ENCODE data around the gene SNTN. TPM values are rescaled to one million over a fixed set of nuclear protein-coding genes. Genes with fewer than 3 reads are reported as not detected.

SNTN gene
- not detected in 2 replicates for total RNA-seq

DNA sequence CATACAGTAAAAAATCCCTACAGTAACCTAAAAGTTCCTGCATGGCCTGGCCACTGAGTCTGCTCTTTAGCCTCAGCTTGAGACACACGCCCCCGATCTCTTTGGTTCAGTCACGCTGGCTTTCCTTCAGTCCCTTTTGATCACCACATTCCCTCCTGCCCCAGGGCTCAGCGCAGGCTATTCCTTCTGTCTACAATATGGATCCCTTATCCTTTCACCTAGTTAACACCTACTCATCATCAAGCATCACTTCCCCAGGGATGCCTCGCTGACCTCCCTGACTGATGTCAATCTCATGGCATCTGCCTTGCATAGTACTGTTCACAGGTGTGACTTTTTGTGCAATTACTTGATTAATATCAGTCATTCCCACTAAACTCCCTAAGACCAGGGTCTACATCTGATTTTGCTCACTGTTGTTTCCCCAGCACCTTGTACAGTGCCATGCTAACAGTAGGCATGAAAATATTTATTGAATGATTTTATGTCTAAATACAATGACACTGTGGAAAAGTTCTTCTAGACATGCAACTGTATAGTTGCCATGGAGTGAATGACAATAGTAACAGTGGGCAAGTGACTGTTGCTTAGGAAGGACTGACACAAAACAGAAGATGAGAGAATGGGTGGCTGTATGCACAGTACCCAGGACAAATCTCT, at the start of gene SNTN:
SNTN (plus strand) TSS at position 610 of the 660 bp plus-strand sequence; CDS start at position 623, 13 bp downstream.

Other genes starting within 250 kb of the SNTN start
- not detected in 2 replicates for gene C3orf49, start 166.6 kb downstream of the SNTN start, total RNA-seq
- 41.7 and 63.9 TPM in 2 replicates for gene THOC7, start 211.1 kb downstream of the SNTN start, total RNA-seq
- 13.4 and 19.7 TPM in 2 replicates for gene ATXN7, start 211.2 kb downstream of the SNTN start, total RNA-seq

Data from cardiac ventricle fibroblast (primary cell).